Vagina (tissue), 2 donors: ENCODE results near the gene HMCN2.

ENCODE experiments used
- CTCF ChIP-seq, 3 experiments: fragments of 450-650 bp in 2 of 3; fragments of 200-600 bp in 1 of 3; sonication (generic) in 1 of 3; IDR thresholded peaks; one replicate each; pipeline ENCODE4 v1.5.1; 2017 to 2019; ENCODE audit warnings: antibody characterized with exemption in 3 of 3, mild to moderate bottlenecking in 2 of 3, moderate library complexity in 2 of 3
- POLR2A ChIP-seq, 2 donors: fragments of 450-650 bp; IDR thresholded peaks; one replicate each; pipeline ENCODE4 v1.6.1; 2017; ENCODE audit warnings: antibody characterized with exemption in 2 of 2, mild to moderate bottlenecking in 2 of 2, moderate library complexity in 2 of 2

- no peak for TF ChIP-seq POLR2A (IDR thresholded peaks at IDR 0.05)
- no peak for TF ChIP-seq CTCF (IDR thresholded peaks at IDR 0.05)
Measured at GRCh38 chr9:130289711-130290241, 24.2 kb downstream of the HMCN2 start.
